HG02798 (cell line): ENCODE measurements around the gene KRT80.

ENCODE experiments used
- ATAC-seq: cut with Tn5 transposase; IDR thresholded peaks from one replicate; pipeline ENCODE4 v1.9.1; 2021; ENCODE audit warnings: mild to moderate bottlenecking; ENCODE audit not compliant: unreplicated experiment, poor library complexity

The KRT80 gene

GRCh38 chr12:52182898-52183543 is 8.8 kb downstream of the KRT80 start:
- no peak for ATAC-seq

DNA sequence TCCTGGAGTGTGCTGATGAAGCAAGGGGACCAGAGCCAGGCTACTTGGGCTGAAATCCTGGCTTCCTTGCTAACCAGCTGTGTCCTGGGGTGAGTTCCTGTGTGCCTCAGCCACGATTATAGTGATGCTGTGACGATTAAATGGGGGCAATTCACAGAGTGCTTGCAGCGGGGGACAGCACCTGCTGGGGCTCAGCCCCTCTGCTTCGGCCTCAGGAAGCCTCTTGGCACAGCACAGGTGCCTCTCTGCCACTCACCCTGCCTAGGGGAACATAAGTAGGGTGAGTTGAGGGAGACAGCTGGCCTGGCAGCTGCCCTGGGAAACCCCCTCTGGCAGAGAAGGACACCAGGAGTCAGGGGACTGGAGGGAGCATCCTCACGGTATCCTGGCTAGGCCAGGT is 9.4 kb downstream of the KRT80 start:
- ATAC-seq, result no peak

DNA sequence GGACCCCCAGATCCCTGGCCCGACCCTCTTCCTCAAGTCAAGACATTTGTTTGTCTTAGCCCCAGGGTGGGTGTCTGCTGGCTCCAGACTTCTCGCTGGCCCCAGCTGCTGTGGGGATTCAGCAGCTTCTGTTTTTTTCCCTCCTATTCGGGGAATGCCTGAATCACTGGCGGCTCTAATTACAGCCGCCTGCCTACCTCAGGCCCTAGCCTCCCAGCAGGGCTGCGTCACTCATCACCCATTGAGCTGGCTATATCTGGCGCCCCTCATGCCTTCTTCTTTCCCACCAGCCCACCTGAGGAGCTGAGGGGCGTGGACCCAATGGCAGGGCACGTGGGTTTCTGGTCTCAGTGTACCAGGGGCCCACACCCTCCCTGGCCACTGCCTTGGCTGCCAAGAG is 10.1 kb downstream of the KRT80 start:
- no peak for ATAC-seq

DNA sequence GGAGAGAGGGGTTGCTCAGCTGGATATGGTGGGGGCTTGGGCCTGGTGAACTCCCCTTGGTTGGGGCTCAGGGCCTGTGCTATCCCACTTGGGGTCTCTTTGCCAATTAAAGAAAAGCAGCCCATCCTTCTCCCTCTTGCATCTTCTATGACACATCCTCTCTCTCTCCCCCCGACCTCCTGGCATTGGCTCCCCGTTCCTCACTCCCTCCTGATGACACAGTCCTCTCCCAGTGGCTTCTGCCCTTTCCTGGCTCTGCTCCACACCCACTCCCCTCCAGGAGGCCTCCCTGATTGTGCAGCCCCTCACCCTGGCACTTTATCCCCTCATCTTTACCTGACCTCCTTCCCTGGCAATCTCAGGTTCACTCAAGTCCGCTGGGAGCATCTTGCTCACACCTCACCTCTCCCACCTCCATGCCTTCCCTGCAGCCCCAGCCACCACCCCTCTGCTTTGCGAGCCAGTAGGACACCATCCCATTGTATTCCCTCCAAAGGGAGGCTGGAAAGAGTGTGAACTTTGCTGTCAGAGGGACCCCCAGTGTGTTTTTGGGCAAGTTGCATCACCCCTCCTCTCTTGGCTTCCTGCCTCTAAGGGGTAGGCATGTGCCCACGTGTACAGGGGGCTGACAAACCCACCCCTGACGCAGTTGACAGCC is 10.7 kb downstream of the KRT80 start:
- ATAC-seq, result no peak

GRCh38 chr12:52179396-52179973 is 12.3 kb downstream of the KRT80 start:
- no peak for ATAC-seq

GRCh38 chr12:52178984-52179383 is 12.8 kb downstream of the KRT80 start:
- no peak for ATAC-seq

DNA sequence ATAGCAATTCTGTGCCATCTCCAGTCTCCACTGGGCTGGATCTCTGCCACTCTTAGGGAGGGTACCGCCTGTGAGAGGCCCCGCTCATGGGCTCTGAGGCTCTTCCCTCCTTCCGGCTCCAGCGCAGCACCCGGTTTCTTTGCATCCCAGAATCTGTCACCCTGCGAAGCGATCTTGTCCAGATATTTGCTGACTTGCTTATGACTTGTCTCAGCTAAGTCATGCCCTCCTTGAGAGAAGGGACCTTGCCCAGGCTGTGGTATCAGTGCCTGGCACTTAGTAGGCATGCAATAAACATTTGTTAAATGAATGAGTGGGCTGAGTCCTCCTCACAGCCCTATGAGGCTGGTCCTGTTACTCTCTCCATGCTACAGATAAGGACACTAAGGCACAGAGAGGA is 13.4 kb downstream of the KRT80 start:
- ATAC-seq, result no peak

DNA sequence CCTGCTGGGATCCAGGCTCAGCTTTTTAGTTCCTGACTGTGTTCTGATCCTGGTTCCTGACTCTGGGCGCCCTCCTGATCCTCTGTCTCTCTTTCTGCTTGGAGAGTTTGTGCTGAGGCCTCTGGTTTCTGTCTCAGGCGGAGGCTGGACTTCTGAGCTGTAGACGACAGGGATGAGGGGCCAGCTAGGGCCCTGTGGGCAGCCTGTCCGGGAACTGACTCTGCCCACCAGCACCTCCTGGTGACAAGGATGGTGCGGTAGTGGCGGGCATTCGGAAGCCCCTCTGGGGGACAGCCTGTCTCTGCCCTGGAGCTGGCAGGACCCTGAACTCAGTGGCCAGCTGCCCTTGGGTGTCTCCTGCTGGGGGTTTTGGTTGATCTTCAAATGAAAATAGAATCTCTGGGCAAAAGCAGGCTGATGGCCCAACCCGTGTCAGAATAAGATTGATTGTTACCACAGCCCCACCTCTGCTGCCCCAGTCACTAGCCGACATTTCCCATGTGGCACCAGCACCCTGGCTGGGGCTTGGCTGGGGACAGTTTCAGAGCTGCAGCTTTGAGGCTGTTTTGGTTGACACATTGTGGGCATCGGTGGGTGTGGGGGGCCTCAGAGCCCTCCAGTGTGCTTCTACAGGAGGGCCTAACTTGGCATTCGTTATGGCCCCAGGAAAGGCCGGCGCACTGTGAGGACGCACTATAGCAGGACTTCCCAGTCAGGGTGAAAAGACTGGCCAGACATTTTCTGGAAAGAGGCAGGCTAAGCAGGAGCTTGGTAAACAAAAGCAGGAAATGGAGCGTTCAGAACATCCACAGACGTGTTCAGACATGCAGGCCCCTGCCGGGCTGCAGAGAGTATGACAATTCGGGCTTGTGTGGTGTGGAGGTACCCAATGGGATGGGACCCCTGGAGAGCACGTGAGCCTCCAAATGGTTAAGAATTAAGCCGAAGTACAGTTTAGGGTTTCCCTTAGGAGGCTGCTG is 16.2 kb downstream of the KRT80 start:
- no peak for ATAC-seq

GRCh38 chr12:52173526-52173925 is 18.3 kb downstream of the KRT80 start:
- ATAC-seq, result no peak

DNA sequence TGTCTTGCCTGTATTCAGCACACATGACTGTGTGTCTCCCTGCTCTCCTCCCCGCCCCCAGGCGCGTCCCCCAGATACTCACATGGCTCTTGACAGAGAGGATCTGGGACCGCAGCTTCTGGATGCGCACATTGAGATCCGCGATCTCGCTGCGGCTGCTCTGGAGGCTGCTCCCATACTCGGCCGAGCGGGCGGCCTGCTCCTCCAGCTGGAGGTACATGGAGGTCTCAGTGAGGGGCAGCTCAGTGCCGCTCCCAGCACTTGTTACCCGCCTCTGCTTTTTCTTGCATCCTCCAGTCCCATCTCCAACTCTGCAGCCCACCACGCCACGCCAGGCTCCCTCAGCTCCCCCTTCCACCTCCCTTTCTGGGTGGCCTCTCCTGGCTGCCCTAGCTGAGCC is 18.9 kb downstream of the KRT80 start:
- no peak for ATAC-seq

GRCh38 chr12:52171950-52172512 is 19.8 kb downstream of the KRT80 start:
- no peak for ATAC-seq

DNA sequence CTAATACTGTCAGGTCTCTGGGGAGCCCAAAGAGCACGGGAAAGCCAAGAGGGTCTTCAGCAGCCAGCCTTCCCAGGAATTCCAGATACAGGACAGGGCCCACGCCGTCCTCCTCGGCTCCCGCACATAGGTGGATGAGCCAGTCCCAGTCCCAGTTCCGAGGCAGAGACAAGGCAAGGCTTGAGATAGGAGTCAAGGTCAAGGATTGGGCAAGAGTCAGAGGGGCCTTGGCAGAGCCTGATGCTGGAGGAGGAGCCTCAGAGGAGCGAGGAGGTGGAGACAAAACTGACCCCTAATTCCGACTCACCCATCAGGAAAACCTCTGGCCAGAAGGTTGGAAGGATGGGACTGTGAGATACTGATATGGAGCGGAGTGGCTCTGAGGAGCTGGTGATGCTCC is 21.0 kb downstream of the KRT80 start:
- no peak for ATAC-seq

- no peak for ATAC-seq
Measured at GRCh38 chr12:52169886-52170285, 21.9 kb downstream of the KRT80 start.

GRCh38 chr12:52168019-52168717 is 23.6 kb downstream of the KRT80 start:
- peak; percentile 50 for ATAC-seq

DNA sequence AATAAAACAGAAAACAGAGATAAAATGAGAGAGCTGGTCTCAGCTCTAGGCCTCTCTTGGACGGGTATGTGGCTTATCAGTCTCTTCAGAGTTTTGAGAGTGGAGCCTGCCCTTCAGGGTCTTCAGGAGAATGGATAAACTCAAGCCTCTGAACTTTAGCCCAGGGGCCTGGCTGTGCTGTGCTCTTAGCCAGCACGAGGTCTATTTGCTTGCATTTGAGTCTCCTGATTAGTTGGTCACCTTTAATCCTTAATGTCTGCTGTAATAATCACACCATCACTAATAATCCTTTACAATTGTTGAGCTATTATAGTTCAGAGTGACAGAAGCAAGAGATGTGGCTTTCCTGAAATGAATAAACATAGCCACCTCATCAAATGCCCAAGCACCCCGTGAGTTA is 24.3 kb downstream of the KRT80 start:
- no peak for ATAC-seq

GRCh38 chr12:52166672-52167071 is 25.1 kb downstream of the KRT80 start:
- no peak for ATAC-seq

- ATAC-seq, result no peak
Measured at GRCh38 chr12:52165096-52165855, 26.5 kb downstream of the KRT80 start.

GRCh38 chr12:52164624-52165023 is 27.2 kb downstream of the KRT80 start:
- ATAC-seq, result no peak

GRCh38 chr12:52162981-52163380 is 28.8 kb downstream of the KRT80 start:
- no peak for ATAC-seq
